Liver (tissue), 9 donors: ENCODE data around the gene ZNF148. TPM values are rescaled to one million over a fixed set of nuclear protein-coding genes. Genes with fewer than 3 reads are reported as not detected.

Source experiments
- DNase-seq: peaks from one replicate; pipeline ENCODE4 v3.0.0-alpha.2; 2017; ENCODE audit warnings: low spot score
- H3K27ac ChIP-seq, 2 donors: one replicate each; pipeline ENCODE4 v1.7.0; 2013; ENCODE audit warnings: inconsistent platforms in 2 of 2, low read length in 2 of 2, control low read depth in 1 of 2, low read depth in 1 of 2, mild to moderate bottlenecking in 1 of 2
- H3K27me3 ChIP-seq, 4 donors: one replicate each; pipeline versions ENCODE4 v1.6.1 to v1.7.0; 2013; ENCODE audit warnings: low read length in 3 of 4, inconsistent platforms in 1 of 4, mild to moderate bottlenecking in 1 of 4, moderate library complexity in 1 of 4; ENCODE audit not compliant: control insufficient read depth in 4 of 4, insufficient read depth in 4 of 4
- H3K36me3 ChIP-seq, 4 donors: one replicate each; pipeline versions ENCODE4 v1.6.1 to v1.7.0; 2013; ENCODE audit warnings: low read length in 3 of 4, mild to moderate bottlenecking in 3 of 4, low read depth in 1 of 4, moderate library complexity in 1 of 4; ENCODE audit not compliant: control insufficient read depth in 4 of 4, insufficient read depth in 3 of 4
- H3K4me1 ChIP-seq, 4 donors: one replicate each; pipeline versions ENCODE4 v1.6.1 to v1.7.0; 2013; ENCODE audit warnings: low read length in 3 of 4, mild to moderate bottlenecking in 3 of 4, moderate library complexity in 1 of 4; ENCODE audit not compliant: control insufficient read depth in 4 of 4, insufficient read depth in 4 of 4
- H3K4me3 ChIP-seq, 3 donors: one replicate each; pipeline versions ENCODE4 v1.6.1 to v1.7.0; 2013; ENCODE audit warnings: low read length in 3 of 3, control low read depth in 1 of 3, low read depth in 1 of 3, mild to moderate bottlenecking in 1 of 3
- H3K9ac ChIP-seq, 2 donors: one replicate each; pipeline ENCODE4 v1.7.0; 2013; ENCODE audit warnings: low read length in 2 of 2, mild to moderate bottlenecking in 2 of 2, moderate library complexity in 2 of 2, control low read depth in 1 of 2, low read depth in 1 of 2
- H3K9me3 ChIP-seq, 4 donors: one replicate each; pipeline versions ENCODE4 v1.6.1 to v1.7.0; 2013; ENCODE audit warnings: low read length in 3 of 4; ENCODE audit not compliant: control insufficient read depth in 4 of 4
- ATF3 ChIP-seq: IDR thresholded peaks from 2 replicates; pipeline ENCODE4 v1.6.1; 2016; ENCODE audit warnings: antibody characterized with exemption
- CTCF ChIP-seq: fragments of 150-350 bp; IDR thresholded peaks from 2 replicates; pipeline ENCODE4 v1.5.1; 2017; ENCODE audit warnings: improper control_type of control experiment, low read depth, low read length; ENCODE audit not compliant: missing input control
- EGR1 ChIP-seq, 2 donors: IDR thresholded peaks; 2 replicates each; pipeline ENCODE4 v1.6.1; 2016 to 2018; ENCODE audit warnings: antibody characterized with exemption in 2 of 2, low read depth in 2 of 2
- FOXA2 ChIP-seq: IDR thresholded peaks from 2 replicates; pipeline ENCODE4 v1.6.1; 2016; ENCODE audit warnings: antibody characterized with exemption
- GABPA ChIP-seq, 2 donors: IDR thresholded peaks in 1 of 2; conservative IDR thresholded peaks in 1 of 2; 2 replicates each; pipeline ENCODE4 v1.6.1; 2016; ENCODE audit warnings: antibody characterized with exemption in 2 of 2, mild to moderate bottlenecking in 1 of 2, moderate library complexity in 1 of 2
- JUND ChIP-seq, 2 donors: IDR thresholded peaks; 2 replicates each; pipeline ENCODE4 v1.6.1; 2016; ENCODE audit warnings: antibody characterized with exemption in 2 of 2
- MAX ChIP-seq: IDR thresholded peaks from 2 replicates; pipeline ENCODE4 v1.6.1; 2016; ENCODE audit warnings: antibody characterized with exemption
- NR2F2 ChIP-seq: IDR thresholded peaks from 2 replicates; pipeline ENCODE4 v1.6.1; 2016; ENCODE audit warnings: antibody characterized with exemption
- RAD21 ChIP-seq, 2 donors: IDR thresholded peaks; 2 replicates each; pipeline ENCODE4 v1.6.1; 2016; ENCODE audit warnings: antibody characterized with exemption in 2 of 2, mild to moderate bottlenecking in 2 of 2
- REST ChIP-seq: IDR thresholded peaks from 2 replicates; pipeline ENCODE4 v1.6.1; 2016; ENCODE audit warnings: antibody characterized with exemption, mild to moderate bottlenecking
- RXRA ChIP-seq, 2 donors: IDR thresholded peaks; 2 replicates each; pipeline ENCODE4 v1.6.1; 2017 to 2018; ENCODE audit warnings: antibody characterized with exemption in 2 of 2, mild to moderate bottlenecking in 1 of 2
- SP1 ChIP-seq: IDR thresholded peaks from 2 replicates; pipeline ENCODE4 v1.6.1; 2018; ENCODE audit warnings: antibody characterized with exemption, mild to moderate bottlenecking
- YY1 ChIP-seq: IDR thresholded peaks from 2 replicates; pipeline ENCODE4 v1.6.1; 2016; ENCODE audit warnings: antibody characterized with exemption, mild to moderate bottlenecking
- WGBS: extraction: QIAGEN DNeasy Blood & Tissue Kit; methylation state at CpG from one replicate; pipeline ENCODE4 v1.1.7; 2013; 5-methylcytosine and 5-hydroxymethylcytosine counted together
- polyA plus RNA-seq, 2 donors: library from polyadenylated mRNA; stranded (reverse) in 1 of 2; unstranded in 1 of 2; fragments of 200-250 nt in 1 of 2; fragments of >200 nt in 1 of 2; fragmentation: Nextera tagmentation in 1 of 2; extraction: Ambion mirVana in 1 of 2; gene quantifications; one replicate each; pipeline versions ENCODE4 v1.2.1 to v1.2.3, GENCODE V29; 2013 to 2015
- total RNA-seq, 2 donors: library from RNA; depleted of rRNA; stranded (reverse); fragments of >200 nt; gene quantifications; one replicate each; pipeline ENCODE4 v1.2.3, GENCODE V29; 2014
- TF ChIP-seq, protein P1 (sequence below): IDR thresholded peaks from 2 replicates; pipeline ENCODE4 v1.6.1; 2016; ENCODE audit warnings: antibody characterized with exemption
- donor health status: healthy.
- donor health status: healthy.
- donor health status: healthy.
- donor health status: healthy.
- donor health status: healthy.

ZNF148 gene
- total and polyA plus RNA-seq, 4 donors = 4.0 to 20.3 (median 17.1) TPM

- H3K36me3 ChIP-seq = peaks cover 0 to 3% (median under 1%) of the 10 kb centered on the region in 4 donors
- WGBS = 80% methylated on average over 3 of the region's 3 CpGs
Measured at GRCh38 chr3:125190786-125191185, 184.3 kb downstream of the ZNF148 start.

GRCh38 chr3:125189378-125190165 lies 185.6 kb downstream of the ZNF148 start:
- no peak for DNase-seq
- 94% methylated on average over 7 of the region's 7 CpGs for WGBS
- Histone ChIP-seq H3K27ac (no peak overlapping the region), H3K4me1 (no peaks in the 10 kb centered on the region), H3K9me3 (no peaks in the 10 kb centered on the region), H3K4me3 (no peak overlapping the region), H3K9ac (no peak overlapping the region), H3K27me3 (no peaks in the 10 kb centered on the region), H3K36me3 (peaks cover 0 to 3% (median under 1%) of the 10 kb centered on the region in 4 donors)
- no peak for TF ChIP-seq MAX
- TF ChIP-seq REST = no peak
- no peak for TF ChIP-seq ATF3
- TF ChIP-seq NR2F2 = no peak
- TF ChIP-seq RXRA (IDR thresholded peaks at IDR 0.05) = no peak
- TF ChIP-seq EGR1 (IDR thresholded peaks at IDR 0.05; ENCODE audit: low read depth in 2 of 2) = no peak
- TF ChIP-seq YY1 = no peak
- no peak for TF ChIP-seq FOXA2
- no peak for TF ChIP-seq JUND (IDR thresholded peaks at IDR 0.05)
- TF ChIP-seq GABPA (IDR thresholded peaks at IDR 0.05 in 1 of 2, conservative IDR thresholded peaks at IDR 0.05 in 1 of 2) = no peak
- no peak for TF ChIP-seq CTCF
- TF ChIP-seq, protein P1, sequence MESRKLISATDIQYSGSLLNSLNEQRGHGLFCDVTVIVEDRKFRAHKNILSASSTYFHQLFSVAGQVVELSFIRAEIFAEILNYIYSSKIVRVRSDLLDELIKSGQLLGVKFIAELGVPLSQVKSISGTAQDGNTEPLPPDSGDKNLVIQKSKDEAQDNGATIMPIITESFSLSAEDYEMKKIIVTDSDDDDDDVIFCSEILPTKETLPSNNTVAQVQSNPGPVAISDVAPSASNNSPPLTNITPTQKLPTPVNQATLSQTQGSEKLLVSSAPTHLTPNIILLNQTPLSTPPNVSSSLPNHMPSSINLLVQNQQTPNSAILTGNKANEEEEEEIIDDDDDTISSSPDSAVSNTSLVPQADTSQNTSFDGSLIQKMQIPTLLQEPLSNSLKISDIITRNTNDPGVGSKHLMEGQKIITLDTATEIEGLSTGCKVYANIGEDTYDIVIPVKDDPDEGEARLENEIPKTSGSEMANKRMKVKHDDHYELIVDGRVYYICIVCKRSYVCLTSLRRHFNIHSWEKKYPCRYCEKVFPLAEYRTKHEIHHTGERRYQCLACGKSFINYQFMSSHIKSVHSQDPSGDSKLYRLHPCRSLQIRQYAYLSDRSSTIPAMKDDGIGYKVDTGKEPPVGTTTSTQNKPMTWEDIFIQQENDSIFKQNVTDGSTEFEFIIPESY = no peak
- TF ChIP-seq RAD21 (IDR thresholded peaks at IDR 0.05) = no peak
- TF ChIP-seq SP1 = no peak

More at GRCh38 chr3:125190786-125191185, 184.3 kb downstream of the ZNF148 start:
- H3K4me1 ChIP-seq = no peaks in the 10 kb centered on the region
- no peak overlapping the region for H3K9ac ChIP-seq
- no peak for DNase-seq
- TF ChIP-seq CTCF (no peak), RAD21 (IDR thresholded peaks at IDR 0.05) (no peak), FOXA2 (no peak), RXRA (IDR thresholded peaks at IDR 0.05) (no peak), JUND (IDR thresholded peaks at IDR 0.05) (no peak)
- H3K4me3 ChIP-seq = no peak overlapping the region
- H3K27me3 ChIP-seq = no peaks in the 10 kb centered on the region
- no peak overlapping the region for H3K27ac ChIP-seq
- H3K9me3 ChIP-seq = no peaks in the 10 kb centered on the region
